Transverse colon (tissue), 4 donors: ENCODE data around the gene TMA16. TPM values are rescaled to one million over a fixed set of nuclear protein-coding genes. Genes with fewer than 3 reads are reported as not detected.

Experiments used
- DNase-seq: peaks from one replicate; pipeline ENCODE4 v3.0.0-alpha.2; 2019
- H3K27ac ChIP-seq, 4 donors: fragments of 200-600 bp; sonication (generic); 2 replicates each; pipeline ENCODE4 v1.5.1; 2016 to 2018; ENCODE audit warnings: inconsistent platforms in 4 of 4
- H3K27me3 ChIP-seq: fragments of 200-600 bp; sonication (generic); 2 replicates; pipeline ENCODE4 v1.5.1; 2017; ENCODE audit warnings: inconsistent platforms
- H3K36me3 ChIP-seq, 4 donors: fragments of 200-600 bp; sonication (generic); 2 replicates each; pipeline ENCODE4 v1.5.1; 2017 to 2019; ENCODE audit warnings: inconsistent platforms in 4 of 4
- H3K4me1 ChIP-seq, 4 donors: fragments of 200-600 bp; sonication (generic); 2 replicates each; pipeline ENCODE4 v1.5.1; 2017 to 2020; ENCODE audit warnings: inconsistent platforms in 4 of 4
- H3K4me3 ChIP-seq, 4 donors: fragments of 200-600 bp; sonication (generic); 1 replicate in 1 of 4; 2 replicates in 3 of 4; pipeline versions ENCODE4 v1.5.1 to v1.6.1; 2017 to 2019; ENCODE audit warnings: inconsistent platforms in 4 of 4
- H3K9me3 ChIP-seq, 2 donors: fragments of 200-600 bp; sonication (generic); 2 replicates each; pipeline ENCODE4 v1.5.1; 2017 to 2019; ENCODE audit warnings: inconsistent platforms in 2 of 2
- CTCF ChIP-seq, 5 experiments: fragments of 200-600 bp in 3 of 5; fragments of 450-650 bp in 2 of 5; sonication (generic) in 3 of 5; IDR thresholded peaks; 1 replicate in 2 of 5; 2 replicates in 3 of 5; pipeline ENCODE4 v1.5.1; 2016 to 2017; ENCODE audit warnings: antibody characterized with exemption in 5 of 5, inconsistent platforms in 3 of 5, mild to moderate bottlenecking in 2 of 5, moderate library complexity in 1 of 5
- EP300 ChIP-seq: sonication (generic); formaldehyde crosslinking; IDR thresholded peaks from one replicate; pipeline ENCODE4 v1.6.1; 2017; ENCODE audit warnings: antibody characterized with exemption, low read depth
- POLR2A ChIP-seq: fragments of 450-650 bp; IDR thresholded peaks from one replicate; pipeline ENCODE4 v1.6.1; 2016; ENCODE audit warnings: antibody characterized with exemption, mild to moderate bottlenecking, moderate library complexity
- POLR2AphosphoS5 ChIP-seq, 3 donors: sonication (generic); formaldehyde crosslinking; IDR thresholded peaks; one replicate each; pipeline ENCODE4 v1.6.1; 2016; ENCODE audit warnings: antibody characterized with exemption in 3 of 3
- WGBS, 2 donors: methylation state at CpG; one replicate each; pipeline ENCODE4 v1.1.5; 2018; ENCODE audit warnings: low coverage in 1 of 2; 5-methylcytosine and 5-hydroxymethylcytosine counted together
- in situ Hi-C, 4 donors: fragments of 200-750 bp; cut with MboI; loops; one replicate each; pipeline versions ENCODE4 v1.15.0 to v1.15.1; 2017; ENCODE audit warnings: low sequenced_read_pairs in 3 of 4, low pct_ligation_motif_present in 1 of 4, low pct_unique_long_range_greater_than_20kb in 1 of 4
- intact Hi-C: fragments of 100-400 bp; cut with DNase I; formaldehyde crosslinking; loops from one replicate; pipeline ENCODE4 v1.15.1; 2023; ENCODE audit warnings: low total_unique reads
- total RNA-seq, 4 donors: library from RNA; depleted of rRNA; stranded (reverse); fragments of >200 nt; gene quantifications; one replicate each; pipeline ENCODE4 v1.1.0, GENCODE V29; 2016

TMA16 gene
- total RNA-seq, 4 donors from 2014 or later, result 7.1 to 27.2 (median 16.4) TPM

- DNase-seq, result peak; percentile 62
- 3 to 7% methylated on average over 7 to 12 of the region's 12 CpGs for WGBS, 2 donors
- H3K4me1 ChIP-seq, result no peaks in the 10 kb centered on the region
- no peak overlapping the region for H3K27ac ChIP-seq
- intact Hi-C loops (loop anchor here (5.0 kb wide), 1 partner anchor 57 kb away; no protein-coding TSS in a partner anchor), in situ Hi-C loops (loop anchor here (10.0 to 25.0 kb wide), 4 partner anchors 50 to 1057 kb away; partner anchors contain the start of genes NAF1 (in 3 of the 4) and TMA16 (in 2 of the 4))
- H3K27me3 ChIP-seq, result no peaks in the 10 kb centered on the region
- no peaks in the 10 kb centered on the region for H3K36me3 ChIP-seq
- no peaks in the 10 kb centered on the region for H3K9me3 ChIP-seq
- peak overlapping the region in 3 of 4 donors; percentile 5 to 33 (median 13) for H3K4me3 ChIP-seq
- peak; percentile 74 to 91 (median 88) for TF ChIP-seq CTCF (IDR thresholded peaks at IDR 0.05)
- TF ChIP-seq EP300, result no peak
Measured at GRCh38 chr4:163544407-163545038, 50.0 kb downstream of the TMA16 start.

- no peak for DNase-seq
- 50 to 53% methylated on average over 10 of the region's 10 CpGs for WGBS, 2 donors
- Histone ChIP-seq H3K36me3 (no peaks in the 10 kb centered on the region), H3K4me3 (no peak overlapping the region), H3K27ac (no peak overlapping the region), H3K4me1 (peaks cover 3 to 8% (median 7%) of the 10 kb centered on the region in 4 donors), H3K9me3 (no peaks in the 10 kb centered on the region), H3K27me3 (no peaks in the 10 kb centered on the region)
- TF ChIP-seq CTCF (IDR thresholded peaks at IDR 0.05) (peak; percentile 54 to 70 (median 62)), POLR2AphosphoS5 (IDR thresholded peaks at IDR 0.05) (no peak)
- intact Hi-C loops, result no loop called here
- in situ Hi-C loops, result loop anchor here (10.0 to 25.0 kb wide), 4 partner anchors 54 to 1061 kb away; partner anchors contain the start of genes NAF1 (in 3 of the 4) and TMA16 (in 2 of the 4)
Measured at GRCh38 chr4:163548481-163549243, 54.2 kb downstream of the TMA16 start.

GRCh38 chr4:163550869-163551267 is 56.4 kb downstream of the TMA16 start:
- Histone ChIP-seq H3K9me3 (no peaks in the 10 kb centered on the region), H3K4me1 (peaks cover 3 to 8% (median 7%) of the 10 kb centered on the region in 4 donors), H3K27ac (no peak overlapping the region), H3K27me3 (no peaks in the 10 kb centered on the region), H3K4me3 (no peak overlapping the region), H3K36me3 (no peaks in the 10 kb centered on the region)
- in situ Hi-C loops (loop anchor here in 3 of 4 donors (10.0 to 25.0 kb wide), 3 partner anchors 114 to 1186 kb away; no protein-coding TSS in a partner anchor), intact Hi-C loops (no loop called here)
- WGBS, 2 donors, result 42 to 65% methylated on average over 5 to 6 of the region's 6 CpGs
- no peak for DNase-seq
- no peak for TF ChIP-seq EP300
- TF ChIP-seq POLR2A, result no peak
- no peak for TF ChIP-seq CTCF (IDR thresholded peaks at IDR 0.05)

GRCh38 chr4:163553146-163553545 is 58.7 kb downstream of the TMA16 start:
- in situ Hi-C loops, result loop anchor here in 3 of 4 donors (10.0 to 25.0 kb wide), 3 partner anchors 112 to 1184 kb away; no protein-coding TSS in a partner anchor
- TF ChIP-seq POLR2AphosphoS5 (IDR thresholded peaks at IDR 0.05) (no peak), POLR2A (no peak), CTCF (IDR thresholded peaks at IDR 0.05) (no peak), EP300 (no peak)
- Histone ChIP-seq H3K27ac (no peak overlapping the region), H3K27me3 (no peaks in the 10 kb centered on the region), H3K36me3 (no peaks in the 10 kb centered on the region), H3K4me1 (peaks cover 3 to 10% (median 7%) of the 10 kb centered on the region in 4 donors), H3K4me3 (no peak overlapping the region), H3K9me3 (no peaks in the 10 kb centered on the region)
- WGBS, 2 donors, result 69 to 80% methylated on average over 4 of the region's 4 CpGs
- intact Hi-C loops, result no loop called here
- DNase-seq, result no peak
